CD14-positive monocyte (primary cell): ENCODE data around the gene CCDC85C. TPM values are rescaled to one million over a fixed set of nuclear protein-coding genes. Genes with fewer than 3 reads are reported as not detected.

Source experiments
- DNase-seq, 3 donors: peaks; one replicate each; pipeline ENCODE4 v3.0.0-alpha.2; 2011 to 2022
- H2AFZ ChIP-seq: 2 replicates; pipeline ENCODE4 v1.6.0; 2012; ENCODE audit warnings: mild to moderate bottlenecking, low read depth, low read length, inconsistent platforms; ENCODE audit not compliant: insufficient read depth, poor library complexity, severe bottlenecking
- H3K27ac ChIP-seq, 2 donors: 1 replicate in 1 of 2; 2 replicates in 1 of 2; pipeline ENCODE4 v1.5.1; 2012 to 2013; ENCODE audit warnings: low read length in 2 of 2, control low read depth in 1 of 2, inconsistent platforms in 1 of 2, low read depth in 1 of 2, mild to moderate bottlenecking in 1 of 2
- H3K27me3 ChIP-seq, 2 donors: one replicate each; pipeline versions ENCODE4 v1.6.0 to v1.6.1; 2011 to 2013; ENCODE audit warnings: low read length in 2 of 2; ENCODE audit not compliant: control insufficient read depth in 2 of 2, insufficient read depth in 2 of 2
- H3K36me3 ChIP-seq, 2 donors: replicated peaks in 1 of 2; 1 replicate in 1 of 2; 2 replicates in 1 of 2; pipeline versions ENCODE4 v1.5.1 to v1.6.1; 2012 to 2013; ENCODE audit warnings: low read length in 2 of 2, control low read depth in 1 of 2, inconsistent platforms in 1 of 2, mild to moderate bottlenecking in 1 of 2; ENCODE audit not compliant: insufficient read depth in 2 of 2, control insufficient read depth in 1 of 2
- H3K4me1 ChIP-seq, 2 donors: 1 replicate in 1 of 2; 2 replicates in 1 of 2; pipeline versions ENCODE4 v1.5.1 to v1.6.1; 2012 to 2013; ENCODE audit warnings: low read length in 2 of 2, control low read depth in 1 of 2, inconsistent platforms in 1 of 2, mild to moderate bottlenecking in 1 of 2, moderate library complexity in 1 of 2; ENCODE audit not compliant: insufficient read depth in 2 of 2, control insufficient read depth in 1 of 2
- H3K4me2 ChIP-seq: replicated peaks from 2 replicates; pipeline ENCODE3; 2012; ENCODE audit warnings: low read length, moderate library complexity, mild to moderate bottlenecking; ENCODE audit not compliant: poor library complexity, severe bottlenecking; ENCODE audit errors: extremely low read depth
- H3K4me3 ChIP-seq, 3 experiments: fragments of 200-600 bp in 1 of 3; sonication (generic) in 1 of 3; replicated peaks in 1 of 3; 1 replicate in 2 of 3; 2 replicates in 1 of 3; pipeline ENCODE4 v1.5.1; 2011 to 2013; ENCODE audit warnings: low read length in 3 of 3, mild to moderate bottlenecking in 3 of 3, control low read depth in 2 of 3, low read depth in 2 of 3, inconsistent platforms in 1 of 3, moderate library complexity in 1 of 3
- H3K79me2 ChIP-seq: 2 replicates; pipeline ENCODE4 v1.6.0; 2012; ENCODE audit warnings: mild to moderate bottlenecking, control low read depth, inconsistent platforms, low read length, moderate library complexity; ENCODE audit not compliant: insufficient read depth
- H3K9ac ChIP-seq: 2 replicates; pipeline ENCODE4 v1.6.0; 2017; ENCODE audit warnings: low read length, mild to moderate bottlenecking; ENCODE audit not compliant: insufficient read depth, poor library complexity, severe bottlenecking
- H3K9me3 ChIP-seq, 2 donors: replicated peaks in 1 of 2; 1 replicate in 1 of 2; 2 replicates in 1 of 2; pipeline versions ENCODE4 v1.5.1 to v1.6.1; 2012 to 2013; ENCODE audit warnings: low read length in 2 of 2, control low read depth in 1 of 2; ENCODE audit not compliant: control insufficient read depth in 1 of 2, insufficient read depth in 1 of 2
- H4K20me1 ChIP-seq: 2 replicates; pipeline ENCODE4 v1.6.0; 2012; ENCODE audit warnings: mild to moderate bottlenecking, low read length, control low read depth, moderate library complexity; ENCODE audit not compliant: insufficient read depth
- H3K27ac Mint-ChIP-seq, 7 donors: one replicate each; pipeline ENCODE4 v1.8.0; 2020; ENCODE audit warnings: mild to moderate bottlenecking in 7 of 7, mixed read lengths in 7 of 7, moderate library complexity in 6 of 7, inconsistent platforms in 2 of 7
- H3K27me3 Mint-ChIP-seq, 3 donors: one replicate each; pipeline ENCODE4 v1.8.0; 2021 to 2022; ENCODE audit warnings: low read depth in 3 of 3, mild to moderate bottlenecking in 3 of 3, mixed read lengths in 3 of 3, moderate library complexity in 3 of 3, inconsistent platforms in 1 of 3
- H3K36me3 Mint-ChIP-seq, 2 donors: one replicate each; pipeline ENCODE4 v1.8.0; 2020; ENCODE audit warnings: mixed read lengths in 2 of 2, inconsistent platforms in 1 of 2, mild to moderate bottlenecking in 1 of 2
- H3K4me1 Mint-ChIP-seq: one replicate; pipeline ENCODE4 v1.8.0; 2020; ENCODE audit warnings: mild to moderate bottlenecking, mixed read lengths
- H3K4me3 Mint-ChIP-seq, 2 donors: one replicate each; pipeline ENCODE4 v1.8.0; 2020; ENCODE audit warnings: mild to moderate bottlenecking in 2 of 2, mixed read lengths in 2 of 2, moderate library complexity in 1 of 2
- H3K9me3 Mint-ChIP-seq, 7 donors: one replicate each; pipeline ENCODE4 v1.8.0; 2020 to 2022; ENCODE audit warnings: mixed read lengths in 7 of 7, mild to moderate bottlenecking in 6 of 7, moderate library complexity in 6 of 7, inconsistent platforms in 2 of 7
- WGBS: methylation state at CpG from one replicate; pipeline ENCODE4 v1.1.5; 2013; ENCODE audit warnings: missing lambda C conversion rate; ENCODE audit not compliant: insufficient coverage; 5-methylcytosine and 5-hydroxymethylcytosine counted together
- intact Hi-C, 2 donors: fragments of 100-400 bp; cut with micrococcal nuclease; formaldehyde crosslinking; loops; one replicate each; pipeline versions ENCODE4 v1.15.0 to v1.15.1; 2023
- polyA plus RNA-seq, 3 donors: library from polyadenylated mRNA; depleted of rRNA in 1 of 3; unstranded in 2 of 3; stranded (reverse) in 1 of 3; fragments of 300-500 nt in 2 of 3; fragments of >200 nt in 1 of 3; fragmentation: Illumina TruSeq in 2 of 3; gene quantifications; 1 replicate in 2 of 3; 2 replicates in 1 of 3; pipeline ENCODE4 v1.2.3, GENCODE V29; 2012 to 2021
- TF ChIP-seq, protein P1 (sequence below): fragments of 200-600 bp; IDR thresholded peaks from one replicate; pipeline ENCODE4 v1.8.0; 2022; ENCODE audit warnings: antibody characterized with exemption, mild to moderate bottlenecking

Gene CCDC85C
- polyA plus RNA-seq, 3 donors: under 0.01 to 0.03 TPM; not detected in 1

DNA sequence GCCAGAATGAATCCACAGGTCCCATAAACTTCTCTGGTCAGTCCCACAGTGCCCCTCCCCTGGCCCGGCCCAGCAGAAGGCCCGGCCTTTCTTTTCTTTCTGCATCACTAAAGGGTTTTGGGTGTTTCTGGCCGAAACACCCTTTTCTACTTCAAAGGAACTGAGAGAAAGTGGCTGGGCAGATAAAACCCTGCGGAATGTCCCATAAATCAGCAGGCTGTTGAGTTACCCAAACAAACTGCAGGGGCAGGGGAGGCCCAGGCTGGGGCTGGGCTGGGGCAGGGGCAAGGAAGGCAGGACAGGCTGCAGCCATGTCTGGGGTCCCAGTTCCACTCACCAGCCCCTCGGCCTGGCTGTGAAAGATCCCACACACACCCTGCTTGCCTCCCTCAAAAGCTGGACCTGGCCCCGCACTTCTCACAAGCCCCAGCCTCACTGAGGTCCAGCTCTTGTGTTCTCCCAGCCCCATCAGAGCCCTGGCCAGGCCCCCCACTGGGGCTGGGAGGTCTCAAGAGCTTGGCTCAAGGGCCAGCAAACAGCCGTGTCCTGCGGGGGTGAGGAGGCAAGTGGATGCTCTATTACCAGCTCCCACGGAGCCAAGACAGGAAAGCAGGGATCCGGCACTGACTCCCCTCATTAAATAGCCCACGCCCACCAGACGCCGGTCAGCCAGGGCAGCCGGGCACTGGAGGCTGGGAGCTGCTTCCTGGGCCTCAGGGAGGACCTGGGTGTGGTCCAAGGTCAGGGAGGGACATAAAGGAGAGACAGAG is 80.9 kb downstream of the CCDC85C start:
- intact Hi-C loops: loop anchor here in 1 of 2 donors (5.0 kb wide), 1 partner anchor 359 kb away; no protein-coding TSS in a partner anchor
- DNase-seq: no peak
- no peaks in the 10 kb centered on the region for H3K4me1 ChIP-seq
- peaks cover 0 to 6% (median 3%) of the 10 kb centered on the region in 3 donors for H3K27me3 Mint-ChIP-seq
- TF ChIP-seq, protein P1, sequence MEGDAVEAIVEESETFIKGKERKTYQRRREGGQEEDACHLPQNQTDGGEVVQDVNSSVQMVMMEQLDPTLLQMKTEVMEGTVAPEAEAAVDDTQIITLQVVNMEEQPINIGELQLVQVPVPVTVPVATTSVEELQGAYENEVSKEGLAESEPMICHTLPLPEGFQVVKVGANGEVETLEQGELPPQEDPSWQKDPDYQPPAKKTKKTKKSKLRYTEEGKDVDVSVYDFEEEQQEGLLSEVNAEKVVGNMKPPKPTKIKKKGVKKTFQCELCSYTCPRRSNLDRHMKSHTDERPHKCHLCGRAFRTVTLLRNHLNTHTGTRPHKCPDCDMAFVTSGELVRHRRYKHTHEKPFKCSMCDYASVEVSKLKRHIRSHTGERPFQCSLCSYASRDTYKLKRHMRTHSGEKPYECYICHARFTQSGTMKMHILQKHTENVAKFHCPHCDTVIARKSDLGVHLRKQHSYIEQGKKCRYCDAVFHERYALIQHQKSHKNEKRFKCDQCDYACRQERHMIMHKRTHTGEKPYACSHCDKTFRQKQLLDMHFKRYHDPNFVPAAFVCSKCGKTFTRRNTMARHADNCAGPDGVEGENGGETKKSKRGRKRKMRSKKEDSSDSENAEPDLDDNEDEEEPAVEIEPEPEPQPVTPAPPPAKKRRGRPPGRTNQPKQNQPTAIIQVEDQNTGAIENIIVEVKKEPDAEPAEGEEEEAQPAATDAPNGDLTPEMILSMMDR: no peak
- no peak overlapping the region for H3K4me2 ChIP-seq
- H3K36me3 Mint-ChIP-seq: no peaks in the 10 kb centered on the region
- H3K9me3 ChIP-seq: no peaks in the 10 kb centered on the region
- no peaks in the 10 kb centered on the region for H4K20me1 ChIP-seq
- H3K4me3 ChIP-seq: no peak overlapping the region
- 94% methylated on average over 10 of the region's 14 CpGs for WGBS
- no peak overlapping the region for H3K27ac Mint-ChIP-seq
- no peak overlapping the region for H3K4me3 Mint-ChIP-seq
- H3K9ac ChIP-seq: no peak overlapping the region
- H3K27me3 ChIP-seq: no peaks in the 10 kb centered on the region
- H3K4me1 Mint-ChIP-seq: no peaks in the 10 kb centered on the region
- no peaks in the 10 kb centered on the region for H3K79me2 ChIP-seq
- H3K9me3 Mint-ChIP-seq: no peaks in the 10 kb centered on the region
- no peaks in the 10 kb centered on the region for H3K36me3 ChIP-seq
- H3K27ac ChIP-seq: no peak overlapping the region
- H2AFZ ChIP-seq: no peak overlapping the region

DNA sequence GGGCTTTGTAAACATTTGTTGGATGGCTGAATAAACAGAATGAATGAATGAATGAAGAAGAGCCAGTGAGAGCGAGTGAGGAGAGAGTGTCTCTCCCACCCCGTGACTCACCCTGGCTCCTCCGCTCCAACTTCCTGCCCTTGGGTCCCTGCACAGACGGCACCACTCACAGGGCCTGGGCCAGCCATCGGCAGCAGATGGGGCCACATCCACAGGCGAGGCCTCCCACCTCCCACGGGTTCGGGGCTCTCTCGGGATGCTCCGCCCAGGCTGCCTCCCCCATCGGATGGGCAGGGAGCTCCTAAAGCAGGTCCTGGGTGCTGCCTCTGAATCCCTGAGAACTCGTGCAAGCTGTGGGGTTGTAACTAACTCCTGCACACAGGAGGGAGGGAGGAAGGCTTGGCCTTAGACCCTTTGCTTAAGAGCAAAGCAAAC is 81.5 kb downstream of the CCDC85C start:
- no peak for DNase-seq
- H3K27me3 Mint-ChIP-seq: peaks cover 0 to 7% (median 3%) of the 10 kb centered on the region in 3 donors
- intact Hi-C loops: loop anchor here in 1 of 2 donors (5.0 kb wide), 1 partner anchor 360 kb away; no protein-coding TSS in a partner anchor
- Histone ChIP-seq H3K4me3 (no peak overlapping the region), H3K9me3 (no peaks in the 10 kb centered on the region), H4K20me1 (no peaks in the 10 kb centered on the region), H2AFZ (no peak overlapping the region), H3K4me2 (no peak overlapping the region), H3K27me3 (no peaks in the 10 kb centered on the region), H3K9ac (no peak overlapping the region), H3K36me3 (no peaks in the 10 kb centered on the region), H3K4me1 (no peaks in the 10 kb centered on the region), H3K79me2 (no peaks in the 10 kb centered on the region), H3K27ac (no peak overlapping the region)
- H3K36me3 Mint-ChIP-seq: no peaks in the 10 kb centered on the region
- H3K27ac Mint-ChIP-seq: no peak overlapping the region
- TF ChIP-seq, protein P1: no peak
- H3K4me3 Mint-ChIP-seq: no peak overlapping the region
- WGBS: 66% methylated on average over 4 of the region's 12 CpGs
- no peaks in the 10 kb centered on the region for H3K9me3 Mint-ChIP-seq
- no peaks in the 10 kb centered on the region for H3K4me1 Mint-ChIP-seq
